HepG2 (cell line): ENCODE measurements around the gene C1QTNF6. TPM values are rescaled to one million over a fixed set of nuclear protein-coding genes. Genes with fewer than 3 reads are reported as not detected.

ENCODE experiments used
- ATF3 ChIP-seq: sonication (generic); formaldehyde crosslinking; IDR thresholded peaks from 2 replicates; pipeline ENCODE4 v1.4.0; 2020; ENCODE audit warnings: missing genetic modification reagents
- ATF7 ChIP-seq, 2 experiments: fragments of 450-650 bp in 1 of 2; sonication (generic) in 1 of 2; formaldehyde crosslinking in 1 of 2; IDR thresholded peaks; 2 replicates each; pipeline versions ENCODE4 v1.4.0 to v1.6.1; 2016 to 2020; ENCODE audit warnings: antibody characterized with exemption in 1 of 2, mild to moderate bottlenecking in 1 of 2, missing genetic modification reagents in 1 of 2
- BCL3 ChIP-seq: sonication (generic); formaldehyde crosslinking; IDR thresholded peaks from 2 replicates; pipeline ENCODE4 v1.5.1; 2020; ENCODE audit warnings: mild to moderate bottlenecking, missing genetic modification reagents, moderate library complexity
- BORCS8-MEF2B ChIP-seq: sonication (generic); formaldehyde crosslinking; IDR thresholded peaks from 2 replicates; pipeline ENCODE4 v1.8.0; 2022; ENCODE audit warnings: mild to moderate bottlenecking, missing genetic modification reagents
- CEBPB ChIP-seq: IDR thresholded peaks from 2 replicates; pipeline ENCODE4 v1.6.1; 2011; ENCODE audit warnings: low read depth, low read length, improper control_type of control experiment, borderline replicate concordance
- DNMT1 ChIP-seq: sonication (generic); formaldehyde crosslinking; IDR thresholded peaks from 2 replicates; pipeline ENCODE4 v1.5.1; 2020; ENCODE audit warnings: mild to moderate bottlenecking, missing genetic modification reagents
- ESRRA ChIP-seq: sonication (generic); formaldehyde crosslinking; IDR thresholded peaks from 2 replicates; pipeline ENCODE4 v1.5.1; 2020; ENCODE audit warnings: mild to moderate bottlenecking, low read depth, missing genetic modification reagents
- ETV5 ChIP-seq: IDR thresholded peaks from 2 replicates; pipeline ENCODE4 v1.6.1; 2018; ENCODE audit warnings: missing biosample characterization, missing genetic modification reagents, inconsistent platforms, borderline replicate concordance
- HDAC1 ChIP-seq: sonication (generic); formaldehyde crosslinking; IDR thresholded peaks from 2 replicates; pipeline ENCODE4 v1.5.1; 2020; ENCODE audit warnings: mild to moderate bottlenecking, missing genetic modification reagents
- HES4 ChIP-seq: sonication (generic); formaldehyde crosslinking; IDR thresholded peaks from 2 replicates; pipeline ENCODE4 v1.9.0; 2021; ENCODE audit warnings: mild to moderate bottlenecking, missing genetic modification reagents, borderline replicate concordance
- HNRNPL ChIP-seq: fragments of 200-400 bp; formaldehyde crosslinking; IDR thresholded peaks from 2 replicates; pipeline ENCODE4 v1.6.1; 2017; ENCODE audit warnings: mild to moderate bottlenecking, low read depth, low read length
- MLXIP ChIP-seq: sonication (generic); formaldehyde crosslinking; IDR thresholded peaks from 2 replicates; pipeline ENCODE4 v1.9.0; 2021; ENCODE audit warnings: missing genetic modification reagents, borderline replicate concordance
- NFKB2 ChIP-seq: sonication (generic); formaldehyde crosslinking; IDR thresholded peaks from 2 replicates; pipeline ENCODE4 v1.4.0; 2020; ENCODE audit warnings: missing genetic modification reagents, borderline replicate concordance
- SOX13 ChIP-seq, 3 experiments: fragments of 450-650 bp in 1 of 3; sonication (generic) in 1 of 3; formaldehyde crosslinking in 1 of 3; IDR thresholded peaks in 2 of 3; conservative IDR thresholded peaks in 1 of 3; 2 replicates each; pipeline versions ENCODE4 v1.5.0 to v1.6.1; 2016 to 2020; ENCODE audit warnings: antibody characterized with exemption in 1 of 3, mild to moderate bottlenecking in 1 of 3, missing compliant biosample characterization in 1 of 3, missing genetic modification reagents in 1 of 3, moderate library complexity in 1 of 3
- ZBTB46 ChIP-seq: sonication (generic); formaldehyde crosslinking; IDR thresholded peaks from 2 replicates; pipeline ENCODE4 v1.4.0; 2020; ENCODE audit warnings: mild to moderate bottlenecking, missing genetic modification reagents, borderline replicate concordance
- ZFX ChIP-seq: sonication (generic); formaldehyde crosslinking; IDR thresholded peaks from 2 replicates; pipeline ENCODE4 v1.4.0; 2020; ENCODE audit warnings: mild to moderate bottlenecking, low read depth, missing genetic modification reagents, moderate library complexity
- ZNF350 ChIP-seq: sonication (generic); formaldehyde crosslinking; IDR thresholded peaks from 2 replicates; pipeline ENCODE4 v1.4.0; 2020; ENCODE audit warnings: mild to moderate bottlenecking, low read depth, missing genetic modification reagents, borderline replicate concordance
- ZNF383 ChIP-seq: sonication (generic); formaldehyde crosslinking; IDR thresholded peaks from 2 replicates; pipeline ENCODE4 v1.4.0; 2020; ENCODE audit warnings: missing genetic modification reagents, mild to moderate bottlenecking, borderline replicate concordance
- ZNF775 ChIP-seq: sonication (generic); formaldehyde crosslinking; IDR thresholded peaks from 2 replicates; pipeline ENCODE4 v1.4.0; 2020; ENCODE audit warnings: missing genetic modification reagents, mild to moderate bottlenecking, moderate library complexity, borderline replicate concordance
- ZSCAN25 ChIP-seq: sonication (generic); formaldehyde crosslinking; IDR thresholded peaks from 2 replicates; pipeline ENCODE4 v1.8.0; 2022; ENCODE audit warnings: mild to moderate bottlenecking, missing genetic modification reagents
- polyA plus RNA-seq, 8 experiments: library from polyadenylated mRNA; depleted of rRNA in 3 of 8; stranded (reverse) in 7 of 8; unstranded in 1 of 8; fragments of >200 nt; fragmentation: Illumina TruSeq in 4 of 8; extraction: Trizol in 4 of 8; gene quantifications; 2 replicates each; pipeline versions ENCODE4 v1.2.1 to v1.2.3, GENCODE V29; 2011 to 2016; ENCODE audit warnings: low read depth in 4 of 8, missing spikeins in 1 of 8, mixed read lengths in 1 of 8; ENCODE audit not compliant: insufficient read depth in 1 of 8
- total RNA-seq, 5 experiments: library from RNA; depleted of rRNA; stranded (reverse); fragments of >200 nt; fragmentation: Illumina TruSeq; extraction: Trizol; gene quantifications; 2 replicates each; pipeline ENCODE4 v1.2.3, GENCODE V29; 2016; ENCODE audit warnings: low read depth in 1 of 5

C1QTNF6 gene
- total and polyA plus RNA-seq, 2 of the 13 experiments (the other 11 are each of a cell fraction or from before 2014, with no cell fraction given), result 2.7 to 6.9 TPM

GRCh38 chr22:37165940-37166674 lies 21.9 kb downstream of the C1QTNF6 start (continued):
- TF ChIP-seq ATF7 (IDR thresholded peaks at IDR 0.05) (no peak), ATF7 (CRISPR knock-in tag; IDR thresholded peaks at IDR 0.05) (peak; percentile 87), BORCS8-MEF2B (CRISPR knock-in tag) (peak; percentile 39; the same call in 1 of the 2 replicates), BCL3 (CRISPR knock-in tag) (0 out of 2 replicates have a peak, but pooled peaks have one; percentile 23), SOX13 (IDR thresholded peaks at IDR 0.05) (no peak), SOX13 (CRISPR knock-in tag; conservative IDR thresholded peaks at IDR 0.05 in 1 of 2, IDR thresholded peaks at IDR 0.05 in 1 of 2) (no peak), CEBPB (no peak), ZSCAN25 (CRISPR knock-in tag) (0 out of 2 replicates have a peak, but pooled peaks have one; percentile 32), ZFX (CRISPR knock-in tag) (peak; percentile 42), ZNF350 (CRISPR knock-in tag) (0 out of 2 replicates have a peak, but pooled peaks have one; percentile 0), HDAC1 (CRISPR knock-in tag) (peak; percentile 5; the same call in 1 of the 2 replicates), ESRRA (CRISPR knock-in tag) (0 out of 2 replicates have a peak, but pooled peaks have one; percentile 15), ZNF383 (CRISPR knock-in tag) (0 out of 2 replicates have a peak, but pooled peaks have one; percentile 50), ETV5 (CRISPR knock-in tag) (peak; percentile 74; the same call in 1 of the 2 replicates), MLXIP (CRISPR knock-in tag) (no peak), HNRNPL (0 out of 2 replicates have a peak, but pooled peaks have one; percentile 36), DNMT1 (CRISPR knock-in tag) (0 out of 2 replicates have a peak, but pooled peaks have one; percentile 34), ZNF775 (CRISPR knock-in tag) (no peak), ZBTB46 (CRISPR knock-in tag) (no peak), NFKB2 (0 out of 2 replicates have a peak, but pooled peaks have one; percentile 12), HES4 (no peak), ATF3 (CRISPR knock-in tag) (peak; percentile 53; the same call in 1 of the 2 replicates)
